ENCODE measurements around the gene MYLK4. TPM values are rescaled to one million over a fixed set of nuclear protein-coding genes. Genes with fewer than 3 reads are reported as not detected.

The MYLK4 gene
- total RNA-seq, 1 experiment from 2014 or later: 0.85 TPM

DNA sequence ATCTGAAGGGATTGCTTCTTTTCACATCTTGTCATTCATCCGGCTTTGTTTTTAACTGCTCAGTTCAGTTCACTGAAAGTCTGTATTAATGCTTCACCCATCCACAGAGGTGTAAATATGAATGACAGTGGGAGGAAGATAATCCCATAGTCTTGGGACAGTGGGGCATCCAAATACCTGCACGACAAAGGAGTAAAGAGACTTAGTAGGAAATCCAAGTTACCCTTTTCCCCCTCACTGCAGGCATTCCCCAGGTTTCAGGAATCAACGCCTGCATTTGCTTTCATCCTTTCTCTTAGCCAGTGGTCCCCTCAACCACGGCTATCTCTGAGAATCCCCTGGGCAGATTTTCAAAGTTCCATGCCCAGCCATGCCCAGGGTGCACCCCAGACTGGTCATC, 110.2 kb downstream of the MYLK4 start:
- no peak for DNase-seq (ENCODE audit: low read depth, low spot score)
- Histone ChIP-seq H3K27me3 (ENCODE audit: control insufficient read depth, insufficient read depth, low read length) (no peaks in the 10 kb centered on the region), H3K27ac (ENCODE audit: low read length) (no peak overlapping the region), H3K4me1 (ENCODE audit: control insufficient read depth, insufficient read depth, low read length) (no peaks in the 10 kb centered on the region), H3K36me3 (ENCODE audit: control insufficient read depth, insufficient read depth, low read length) (no peaks in the 10 kb centered on the region), H3K4me3 (ENCODE audit: low read depth in 2 of 2, low read length in 2 of 2) (no peak overlapping the region), H3K9me3 (ENCODE audit: control insufficient read depth, insufficient read depth, low read depth, low read length) (no peaks in the 10 kb centered on the region)
- ChIA-PET CTCF (no interaction called here), POLR2A (no interaction called here)
- TF ChIP-seq SIN3A (IDR thresholded peaks at IDR 0.05; ENCODE audit: borderline replicate concordance, insufficient read depth, low read depth, low read length) (no peak), TCF7L2 (IDR thresholded peaks at IDR 0.05; ENCODE audit: low read depth, low read length) (no peak), POLR2AphosphoS5 (IDR thresholded peaks at IDR 0.05; ENCODE audit: low read depth, low read length) (no peak)
- TF ChIP-seq, protein P1, sequence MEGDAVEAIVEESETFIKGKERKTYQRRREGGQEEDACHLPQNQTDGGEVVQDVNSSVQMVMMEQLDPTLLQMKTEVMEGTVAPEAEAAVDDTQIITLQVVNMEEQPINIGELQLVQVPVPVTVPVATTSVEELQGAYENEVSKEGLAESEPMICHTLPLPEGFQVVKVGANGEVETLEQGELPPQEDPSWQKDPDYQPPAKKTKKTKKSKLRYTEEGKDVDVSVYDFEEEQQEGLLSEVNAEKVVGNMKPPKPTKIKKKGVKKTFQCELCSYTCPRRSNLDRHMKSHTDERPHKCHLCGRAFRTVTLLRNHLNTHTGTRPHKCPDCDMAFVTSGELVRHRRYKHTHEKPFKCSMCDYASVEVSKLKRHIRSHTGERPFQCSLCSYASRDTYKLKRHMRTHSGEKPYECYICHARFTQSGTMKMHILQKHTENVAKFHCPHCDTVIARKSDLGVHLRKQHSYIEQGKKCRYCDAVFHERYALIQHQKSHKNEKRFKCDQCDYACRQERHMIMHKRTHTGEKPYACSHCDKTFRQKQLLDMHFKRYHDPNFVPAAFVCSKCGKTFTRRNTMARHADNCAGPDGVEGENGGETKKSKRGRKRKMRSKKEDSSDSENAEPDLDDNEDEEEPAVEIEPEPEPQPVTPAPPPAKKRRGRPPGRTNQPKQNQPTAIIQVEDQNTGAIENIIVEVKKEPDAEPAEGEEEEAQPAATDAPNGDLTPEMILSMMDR (IDR thresholded peaks at IDR 0.05): no peak
- TF ChIP-seq, protein P2, sequence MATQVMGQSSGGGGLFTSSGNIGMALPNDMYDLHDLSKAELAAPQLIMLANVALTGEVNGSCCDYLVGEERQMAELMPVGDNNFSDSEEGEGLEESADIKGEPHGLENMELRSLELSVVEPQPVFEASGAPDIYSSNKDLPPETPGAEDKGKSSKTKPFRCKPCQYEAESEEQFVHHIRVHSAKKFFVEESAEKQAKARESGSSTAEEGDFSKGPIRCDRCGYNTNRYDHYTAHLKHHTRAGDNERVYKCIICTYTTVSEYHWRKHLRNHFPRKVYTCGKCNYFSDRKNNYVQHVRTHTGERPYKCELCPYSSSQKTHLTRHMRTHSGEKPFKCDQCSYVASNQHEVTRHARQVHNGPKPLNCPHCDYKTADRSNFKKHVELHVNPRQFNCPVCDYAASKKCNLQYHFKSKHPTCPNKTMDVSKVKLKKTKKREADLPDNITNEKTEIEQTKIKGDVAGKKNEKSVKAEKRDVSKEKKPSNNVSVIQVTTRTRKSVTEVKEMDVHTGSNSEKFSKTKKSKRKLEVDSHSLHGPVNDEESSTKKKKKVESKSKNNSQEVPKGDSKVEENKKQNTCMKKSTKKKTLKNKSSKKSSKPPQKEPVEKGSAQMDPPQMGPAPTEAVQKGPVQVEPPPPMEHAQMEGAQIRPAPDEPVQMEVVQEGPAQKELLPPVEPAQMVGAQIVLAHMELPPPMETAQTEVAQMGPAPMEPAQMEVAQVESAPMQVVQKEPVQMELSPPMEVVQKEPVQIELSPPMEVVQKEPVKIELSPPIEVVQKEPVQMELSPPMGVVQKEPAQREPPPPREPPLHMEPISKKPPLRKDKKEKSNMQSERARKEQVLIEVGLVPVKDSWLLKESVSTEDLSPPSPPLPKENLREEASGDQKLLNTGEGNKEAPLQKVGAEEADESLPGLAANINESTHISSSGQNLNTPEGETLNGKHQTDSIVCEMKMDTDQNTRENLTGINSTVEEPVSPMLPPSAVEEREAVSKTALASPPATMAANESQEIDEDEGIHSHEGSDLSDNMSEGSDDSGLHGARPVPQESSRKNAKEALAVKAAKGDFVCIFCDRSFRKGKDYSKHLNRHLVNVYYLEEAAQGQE (IDR thresholded peaks at IDR 0.05; ENCODE audit: insufficient read depth in 1 of 2, low read depth in 2 of 2, low read length in 1 of 2): no peak
- no peak for ATAC-seq
- intact Hi-C loops (cut with micrococcal nuclease; ENCODE audit: unreplicated experiment): no loop called here
- BruUV-seq (replicated peaks): no TSS peak
- in situ Hi-C loops (cut with HindIII; ENCODE audit: low pct_unique_long_range_greater_than_20kb, low sequenced_read_pairs): no loop called here

DNA sequence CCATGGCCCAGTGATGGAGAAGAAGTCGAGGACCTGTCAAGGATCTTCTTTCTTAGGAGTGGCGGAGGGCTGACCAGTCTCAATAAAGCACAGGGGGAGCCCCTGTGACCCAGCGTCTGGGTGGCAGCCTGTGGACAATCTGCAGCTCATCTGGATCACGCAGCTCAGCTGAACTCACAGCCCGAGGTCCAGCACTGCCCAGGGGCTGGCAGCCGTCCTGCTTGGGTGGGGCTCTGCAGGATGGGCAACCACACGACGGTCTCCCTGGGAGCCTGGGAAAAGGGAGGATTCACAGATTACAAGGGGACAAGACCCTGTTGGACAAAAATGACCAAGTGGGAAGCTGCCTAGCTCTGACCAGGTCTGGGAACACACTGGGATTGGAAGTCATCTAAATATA, 110.8 kb downstream of the MYLK4 start:
- no peak overlapping the region for H3K27ac ChIP-seq (ENCODE audit: low read length)
- intact Hi-C loops (cut with micrococcal nuclease; ENCODE audit: unreplicated experiment) (loop anchor here (10.0 kb wide), 1 partner anchor 1045 kb away; no protein-coding TSS in a partner anchor), in situ Hi-C loops (cut with HindIII; ENCODE audit: low pct_unique_long_range_greater_than_20kb, low sequenced_read_pairs) (no loop called here)
- POLR2A ChIA-PET: no interaction called here
- no peaks in the 10 kb centered on the region for H3K9me3 ChIP-seq (ENCODE audit: control insufficient read depth, insufficient read depth, low read depth, low read length)
- CTCF ChIA-PET: interaction anchor here (0.7 kb wide), 1 partner anchor 110 kb away, joined by 3 read pairs; no protein-coding TSS in a partner anchor
- no TSS peak for BruUV-seq (replicated peaks)
- H3K36me3 ChIP-seq (ENCODE audit: control insufficient read depth, insufficient read depth, low read length): no peaks in the 10 kb centered on the region
- H3K4me1 ChIP-seq (ENCODE audit: control insufficient read depth, insufficient read depth, low read length): peaks cover 2% of the 10 kb centered on the region
- TF ChIP-seq, protein P2 (IDR thresholded peaks at IDR 0.05; ENCODE audit: insufficient read depth in 1 of 2, low read depth in 2 of 2, low read length in 1 of 2): no peak
- TF ChIP-seq POLR2AphosphoS5 (IDR thresholded peaks at IDR 0.05; ENCODE audit: low read depth, low read length) (no peak), TCF7L2 (IDR thresholded peaks at IDR 0.05; ENCODE audit: low read depth, low read length) (no peak), SIN3A (IDR thresholded peaks at IDR 0.05; ENCODE audit: borderline replicate concordance, insufficient read depth, low read depth, low read length) (no peak)
- TF ChIP-seq, protein P1 (IDR thresholded peaks at IDR 0.05): no peak
- no peak overlapping the region for H3K4me3 ChIP-seq (ENCODE audit: low read depth in 2 of 2, low read length in 2 of 2)
- no peaks in the 10 kb centered on the region for H3K27me3 ChIP-seq (ENCODE audit: control insufficient read depth, insufficient read depth, low read length)
- ATAC-seq (no peak), DNase-seq (ENCODE audit: low read depth, low spot score) (no peak)

Measured in Panc1 (cell line).